B cell (primary cell): Measurements from ENCODE around the gene RRBP1. TPM values are rescaled to one million over a fixed set of nuclear protein-coding genes. Genes with fewer than 3 reads are reported as not detected.

Experiments
- ATAC-seq: fragments of 200-7000 bp; cut with Tn5 transposase; one replicate; pipeline ENCODE4 v1.10.0; 2021; ENCODE audit warnings: low read depth, mild to moderate bottlenecking, moderate number of reproducible peaks, moderate library complexity
- CTCF ChIA-PET: fragments of 350-600 bp; sonication (Branson Sonifier 250); formaldehyde crosslinking; loops from one replicate; lab custom pipeline; 2021; ENCODE audit warnings: antibody characterized with exemption, inconsistent platforms; lab: Charles Lee
- POLR2A ChIA-PET: fragments of 350-600 bp; sonication (Branson Sonifier 250); formaldehyde crosslinking; loops from one replicate; lab custom pipeline; 2021; ENCODE audit warnings: antibody characterized with exemption; lab: Charles Lee
- DNase-seq: peaks from one replicate; pipeline ENCODE4 v3.0.0; 2013
- H2AFZ ChIP-seq: 2 replicates; pipeline ENCODE4 v1.6.1; 2012; ENCODE audit warnings: mild to moderate bottlenecking, low read depth, low read length; ENCODE audit not compliant: insufficient read depth, poor library complexity, severe bottlenecking
- H3K27ac ChIP-seq, 2 donors: 1 replicate in 1 of 2; 2 replicates in 1 of 2; pipeline ENCODE4 v1.5.1; 2012 to 2013; ENCODE audit warnings: low read length in 2 of 2, mild to moderate bottlenecking in 2 of 2, moderate library complexity in 1 of 2
- H3K27me3 ChIP-seq, 4 experiments: fragments of 200-600 bp in 1 of 4; sonication (generic) in 1 of 4; replicated peaks in 1 of 4; 1 replicate in 2 of 4; 2 replicates in 2 of 4; pipeline versions ENCODE4 v1.6.1 to v1.7.0; 2013 to 2016; ENCODE audit warnings: low read length in 3 of 4, mild to moderate bottlenecking in 2 of 4, mixed read lengths in 1 of 4, moderate library complexity in 1 of 4; ENCODE audit not compliant: insufficient read depth in 4 of 4, control insufficient read depth in 3 of 4; ENCODE audit errors: control extremely low read depth in 1 of 4
- H3K36me3 ChIP-seq, 2 experiments: replicated peaks in 1 of 2; 1 replicate in 1 of 2; 2 replicates in 1 of 2; pipeline versions ENCODE4 v1.6.1 to v1.7.1; 2013; ENCODE audit warnings: low read length in 1 of 2; ENCODE audit not compliant: insufficient read depth in 2 of 2, control insufficient read depth in 1 of 2; ENCODE audit errors: control extremely low read depth in 1 of 2, extremely low read depth in 1 of 2
- H3K4me1 ChIP-seq, 2 donors: fragments of 200-600 bp in 1 of 2; sonication (generic) in 1 of 2; 1 replicate in 1 of 2; 2 replicates in 1 of 2; pipeline versions ENCODE4 v1.5.1 to v1.6.1; 2013 to 2017; ENCODE audit warnings: low read length in 2 of 2; ENCODE audit not compliant: control insufficient read depth in 2 of 2, insufficient read depth in 2 of 2
- H3K4me2 ChIP-seq: replicated peaks from 2 replicates; pipeline ENCODE3; 2012; ENCODE audit warnings: mild to moderate bottlenecking, low read depth, low read length; ENCODE audit not compliant: poor library complexity, severe bottlenecking
- H3K4me3 ChIP-seq, 5 experiments: fragments of 200-600 bp in 1 of 5; sonication (generic) in 1 of 5; 1 replicate in 3 of 5; 2 replicates in 2 of 5; pipeline versions ENCODE4 v1.5.1 to v1.7.0; 2011 to 2016; ENCODE audit warnings: low read length in 4 of 5, mild to moderate bottlenecking in 4 of 5, low read depth in 2 of 5, control low read depth in 1 of 5, moderate library complexity in 1 of 5; ENCODE audit not compliant: insufficient read depth in 1 of 5; ENCODE audit errors: control extremely low read depth in 1 of 5, extremely low read depth in 1 of 5
- H3K79me2 ChIP-seq: fragments of 200-600 bp; sonication (generic); one replicate; pipeline ENCODE4 v1.6.0; 2016; ENCODE audit warnings: low read length; ENCODE audit not compliant: control insufficient read depth, insufficient read depth
- H3K9ac ChIP-seq: fragments of 200-600 bp; sonication (generic); 2 replicates; pipeline ENCODE4 v1.6.1; 2017; ENCODE audit warnings: mild to moderate bottlenecking, low read length, moderate library complexity
- H3K9me3 ChIP-seq, 3 donors: one replicate each; pipeline versions ENCODE4 v1.6.1 to v1.7.1; 2013; ENCODE audit warnings: low read length in 2 of 3; ENCODE audit not compliant: control insufficient read depth in 2 of 3, insufficient read depth in 1 of 3; ENCODE audit errors: control extremely low read depth in 1 of 3
- H4K20me1 ChIP-seq: 2 replicates; pipeline ENCODE4 v1.6.0; 2012; ENCODE audit warnings: mild to moderate bottlenecking, low read length; ENCODE audit not compliant: insufficient read depth, control insufficient read depth, poor library complexity, severe bottlenecking
- H3K27ac Mint-ChIP-seq: one replicate; pipeline ENCODE4 v1.8.0; 2021; ENCODE audit warnings: mixed read lengths
- H3K27me3 Mint-ChIP-seq: one replicate; pipeline ENCODE4 v1.8.0; 2021; ENCODE audit warnings: mixed read lengths
- H3K4me1 Mint-ChIP-seq: one replicate; pipeline ENCODE4 v1.8.0; 2021; ENCODE audit warnings: mixed read lengths
- H3K4me3 Mint-ChIP-seq: one replicate; pipeline ENCODE4 v1.8.0; 2021; ENCODE audit warnings: mixed read lengths
- H3K9me3 Mint-ChIP-seq: one replicate; pipeline ENCODE4 v1.8.0; 2022; ENCODE audit warnings: mixed read lengths; ENCODE audit not compliant: insufficient read depth
- EZH2 ChIP-seq: IDR thresholded peaks from 2 replicates; pipeline ENCODE4 v1.6.1; 2012; ENCODE audit warnings: borderline replicate concordance, low read depth, mild to moderate bottlenecking, moderate library complexity, low read length; ENCODE audit not compliant: insufficient read depth, poor library complexity, severe bottlenecking
- WGBS: methylation state at CpG from one replicate; pipeline ENCODE4 v1.1.5; 2013; ENCODE audit warnings: missing lambda C conversion rate; ENCODE audit not compliant: insufficient coverage; 5-methylcytosine and 5-hydroxymethylcytosine counted together
- intact Hi-C: fragments of 100-400 bp; cut with micrococcal nuclease; formaldehyde crosslinking; loops from one replicate; pipeline ENCODE4 v1.10.0; 2022
- polyA plus RNA-seq: library from polyadenylated mRNA; depleted of rRNA; stranded (reverse); fragments of >200 nt; gene quantifications from 2 replicates; pipeline ENCODE4 v1.2.3, GENCODE V29; 2012
- total RNA-seq, 2 donors: library from RNA; stranded (reverse); fragments of 120-200 nt in 1 of 2; gene quantifications; 1 replicate in 1 of 2; 2 replicates in 1 of 2; pipeline versions ENCODE4 v1.2.3 to v1.2.4, GENCODE V29; 2013 to 2022
- TF ChIP-seq, protein P1 (sequence below): fragments of 200-600 bp; IDR thresholded peaks from one replicate; pipeline ENCODE4 v1.8.0; 2022; ENCODE audit warnings: antibody characterized with exemption, mild to moderate bottlenecking

The RRBP1 gene
- total and polyA plus RNA-seq, 2 donors (not counting 1 experiment from before 2014, with no cell fraction given) = 10.9 to 27.5 TPM

DNA sequence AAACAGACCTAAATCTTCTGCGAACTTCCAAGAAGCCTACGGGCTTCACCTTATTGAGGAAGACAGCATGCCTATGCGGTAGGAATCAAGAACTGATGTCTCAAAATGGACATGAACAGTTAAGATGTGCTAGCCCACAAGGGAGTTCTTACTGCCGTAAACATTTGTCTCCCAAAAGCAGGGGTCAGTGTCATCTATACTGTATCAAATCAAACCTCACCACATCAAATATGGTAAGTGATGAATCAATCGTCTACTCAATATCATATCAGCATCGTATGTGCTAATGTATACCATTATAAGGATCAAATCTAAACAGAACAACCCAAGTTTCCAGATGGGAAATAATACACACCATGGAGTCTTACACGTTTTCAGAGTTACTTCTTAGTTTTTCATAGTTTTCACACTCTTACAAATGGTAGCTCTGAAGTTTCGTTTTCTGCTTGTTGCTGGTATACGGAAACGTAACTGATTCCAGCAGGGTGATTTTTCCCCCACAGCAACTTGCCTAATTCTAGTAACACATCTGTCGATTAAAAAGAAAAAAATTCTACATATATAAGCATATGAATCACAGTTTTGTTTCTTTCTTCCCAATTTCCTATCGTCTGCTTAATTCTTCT lies 12.6 kb downstream of the RRBP1 start:
- no peaks in the 10 kb centered on the region for H3K9me3 ChIP-seq
- H4K20me1 ChIP-seq = peaks cover 16% of the 10 kb centered on the region
- H3K36me3 ChIP-seq = no peaks in the 10 kb centered on the region
- POLR2A ChIA-PET = no interaction called here
- DNase-seq (no peak), ATAC-seq (no peak)
- H3K4me3 ChIP-seq = no peak overlapping the region
- no peak overlapping the region for H3K27ac ChIP-seq
- CTCF ChIA-PET = no interaction called here
- 97% methylated on average over 6 of the region's 12 CpGs for WGBS
- Mint-ChIP-seq H3K27me3 (no peaks in the 10 kb centered on the region), H3K9me3 (no peaks in the 10 kb centered on the region), H3K4me3 (no peak overlapping the region), H3K4me1 (peaks cover 11% of the 10 kb centered on the region), H3K27ac (no peak overlapping the region)
- H3K27me3 ChIP-seq = no peaks in the 10 kb centered on the region
- intact Hi-C loops = no loop called here
- H3K4me2 ChIP-seq = no peak overlapping the region
- H3K9ac ChIP-seq = no peak overlapping the region
- peaks cover 36% of the 10 kb centered on the region for H3K79me2 ChIP-seq
- TF ChIP-seq, protein P1, sequence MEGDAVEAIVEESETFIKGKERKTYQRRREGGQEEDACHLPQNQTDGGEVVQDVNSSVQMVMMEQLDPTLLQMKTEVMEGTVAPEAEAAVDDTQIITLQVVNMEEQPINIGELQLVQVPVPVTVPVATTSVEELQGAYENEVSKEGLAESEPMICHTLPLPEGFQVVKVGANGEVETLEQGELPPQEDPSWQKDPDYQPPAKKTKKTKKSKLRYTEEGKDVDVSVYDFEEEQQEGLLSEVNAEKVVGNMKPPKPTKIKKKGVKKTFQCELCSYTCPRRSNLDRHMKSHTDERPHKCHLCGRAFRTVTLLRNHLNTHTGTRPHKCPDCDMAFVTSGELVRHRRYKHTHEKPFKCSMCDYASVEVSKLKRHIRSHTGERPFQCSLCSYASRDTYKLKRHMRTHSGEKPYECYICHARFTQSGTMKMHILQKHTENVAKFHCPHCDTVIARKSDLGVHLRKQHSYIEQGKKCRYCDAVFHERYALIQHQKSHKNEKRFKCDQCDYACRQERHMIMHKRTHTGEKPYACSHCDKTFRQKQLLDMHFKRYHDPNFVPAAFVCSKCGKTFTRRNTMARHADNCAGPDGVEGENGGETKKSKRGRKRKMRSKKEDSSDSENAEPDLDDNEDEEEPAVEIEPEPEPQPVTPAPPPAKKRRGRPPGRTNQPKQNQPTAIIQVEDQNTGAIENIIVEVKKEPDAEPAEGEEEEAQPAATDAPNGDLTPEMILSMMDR = no peak
- no peak for TF ChIP-seq EZH2
- H3K4me1 ChIP-seq = peaks cover 0 to 6% of the 10 kb centered on the region in 2 donors
- no peak overlapping the region for H2AFZ ChIP-seq

DNA sequence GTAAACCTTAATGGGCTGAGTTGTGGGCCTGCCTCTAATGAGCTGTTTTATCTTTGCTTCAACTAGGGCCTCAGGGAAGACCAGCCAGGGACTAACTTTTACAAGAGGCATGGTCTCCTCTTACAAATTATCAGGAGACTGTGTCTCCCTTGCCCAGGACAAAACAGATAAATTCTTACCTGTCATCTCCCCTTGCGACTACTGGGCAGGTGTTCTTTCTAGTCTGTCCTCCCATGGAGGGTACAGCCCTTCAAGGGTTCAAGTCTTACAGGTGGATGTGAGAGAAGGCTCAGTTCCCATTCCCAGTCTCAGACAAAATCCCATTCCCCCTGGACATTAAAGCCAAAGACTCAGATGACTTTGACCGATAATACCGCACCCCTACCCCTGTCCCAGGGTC lies 13.6 kb downstream of the RRBP1 start:
- ATAC-seq (no peak), DNase-seq (no peak)
- peaks cover 38% of the 10 kb centered on the region for H3K79me2 ChIP-seq
- peaks cover 15% of the 10 kb centered on the region for H3K4me1 Mint-ChIP-seq
- H4K20me1 ChIP-seq = peaks cover 11% of the 10 kb centered on the region
- TF ChIP-seq, protein P1 = no peak
- no peak for TF ChIP-seq EZH2
- H3K4me2 ChIP-seq = no peak overlapping the region
- no peaks in the 10 kb centered on the region for H3K9me3 ChIP-seq
- no peaks in the 10 kb centered on the region for H3K27me3 Mint-ChIP-seq
- POLR2A ChIA-PET = no interaction called here
- H3K9ac ChIP-seq = no peak overlapping the region
- H3K27ac Mint-ChIP-seq = no peak overlapping the region
- H3K27ac ChIP-seq = no peak overlapping the region
- no peak overlapping the region for H2AFZ ChIP-seq
- CTCF ChIA-PET = interaction anchor here (1.3 to 1.5 kb wide), 2 partner anchors 13 to 230 kb away, joined by 4 read pairs; no protein-coding TSS in a partner anchor
- intact Hi-C loops = no loop called here
- no peaks in the 10 kb centered on the region for H3K36me3 ChIP-seq
- no peaks in the 10 kb centered on the region for H3K27me3 ChIP-seq
- H3K9me3 Mint-ChIP-seq = no peaks in the 10 kb centered on the region
- 100% methylated on average over 2 of the region's 3 CpGs for WGBS
- H3K4me3 Mint-ChIP-seq = no peak overlapping the region
- H3K4me1 ChIP-seq = peaks cover 0 to 6% of the 10 kb centered on the region in 2 donors
- no peak overlapping the region for H3K4me3 ChIP-seq
